Gastrocnemius medialis (tissue), 4 donors: ENCODE measurements around the gene SOCS2. TPM values are rescaled to one million over a fixed set of nuclear protein-coding genes. Genes with fewer than 3 reads are reported as not detected.
"Not testable (repeated sequence)": the region's sequence is repeated elsewhere in the genome, so short reads cannot be mapped to it uniquely, and the experiment has no call there.

Source experiments
- ATAC-seq, 2 donors: fragments of 150-250 bp; one replicate each; pipeline ENCODE4 v1.9.1; 2016
- DNase-seq, 2 donors: peaks; one replicate each; pipeline ENCODE4 v3.0.0-alpha.2; 2019
- H3K27ac ChIP-seq, 4 donors: fragments of 200-600 bp; sonication (generic); 1 replicate in 1 of 4; 2 replicates in 3 of 4; pipeline ENCODE4 v1.5.1; 2016 to 2018; ENCODE audit warnings: mild to moderate bottlenecking in 2 of 4, moderate library complexity in 1 of 4
- H3K27me3 ChIP-seq, 3 donors: fragments of 200-600 bp; sonication (generic) in 2 of 3; 1 replicate in 1 of 3; 2 replicates in 2 of 3; pipeline versions ENCODE4 v1.5.1 to v1.6.0; 2016 to 2019; ENCODE audit warnings: mild to moderate bottlenecking in 1 of 3, moderate library complexity in 1 of 3
- H3K36me3 ChIP-seq, 2 donors: fragments of 200-600 bp; sonication (generic) in 1 of 2; one replicate each; pipeline ENCODE4 v1.5.1; 2017 to 2018
- H3K4me1 ChIP-seq, 2 donors: fragments of 200-600 bp; sonication (generic) in 1 of 2; one replicate each; pipeline ENCODE4 v1.5.1; 2016 to 2017; ENCODE audit warnings: mild to moderate bottlenecking in 2 of 2
- H3K4me3 ChIP-seq, 4 donors: fragments of 200-600 bp; sonication (generic) in 3 of 4; 1 replicate in 1 of 4; 2 replicates in 3 of 4; pipeline ENCODE4 v1.5.1; 2016 to 2019; ENCODE audit warnings: mild to moderate bottlenecking in 2 of 4
- H3K9me3 ChIP-seq, 3 donors: fragments of 200-600 bp; sonication (generic) in 2 of 3; 1 replicate in 1 of 3; 2 replicates in 2 of 3; pipeline ENCODE4 v1.5.1; 2016 to 2019
- CTCF ChIP-seq, 5 experiments: fragments of 450-650 bp in 3 of 5; fragments of 200-600 bp in 2 of 5; sonication (generic) in 2 of 5; IDR thresholded peaks in 4 of 5; conservative IDR thresholded peaks in 1 of 5; 1 replicate in 4 of 5; 2 replicates in 1 of 5; pipeline ENCODE4 v1.5.1; 2016 to 2019; ENCODE audit warnings: antibody characterized with exemption in 5 of 5, mild to moderate bottlenecking in 3 of 5, moderate library complexity in 3 of 5
- POLR2A ChIP-seq, 2 donors: fragments of 450-650 bp; IDR thresholded peaks; one replicate each; pipeline ENCODE4 v1.6.1; 2017; ENCODE audit warnings: antibody characterized with exemption in 2 of 2, mild to moderate bottlenecking in 2 of 2, moderate library complexity in 2 of 2
- in situ Hi-C, 4 donors: fragments of 200-750 bp; cut with MboI; loops; one replicate each; pipeline versions ENCODE4 v1.15.0 to v1.8.0; 2017; ENCODE audit warnings: low sequenced_read_pairs in 4 of 4
- intact Hi-C: fragments of 100-400 bp; cut with DNase I; formaldehyde crosslinking; loops from one replicate; pipeline ENCODE4 v1.15.1; 2023; ENCODE audit warnings: low total_unique reads
- total RNA-seq, 4 donors: library from RNA; depleted of rRNA; stranded (reverse); fragments of >200 nt; gene quantifications; one replicate each; pipeline versions ENCODE4 v1.1.0 to v1.2.3, GENCODE V29; 2016

SOCS2 gene
- total RNA-seq, 4 donors from 2014 or later: 4.3 to 14.9 (median 5.3) TPM

DNA sequence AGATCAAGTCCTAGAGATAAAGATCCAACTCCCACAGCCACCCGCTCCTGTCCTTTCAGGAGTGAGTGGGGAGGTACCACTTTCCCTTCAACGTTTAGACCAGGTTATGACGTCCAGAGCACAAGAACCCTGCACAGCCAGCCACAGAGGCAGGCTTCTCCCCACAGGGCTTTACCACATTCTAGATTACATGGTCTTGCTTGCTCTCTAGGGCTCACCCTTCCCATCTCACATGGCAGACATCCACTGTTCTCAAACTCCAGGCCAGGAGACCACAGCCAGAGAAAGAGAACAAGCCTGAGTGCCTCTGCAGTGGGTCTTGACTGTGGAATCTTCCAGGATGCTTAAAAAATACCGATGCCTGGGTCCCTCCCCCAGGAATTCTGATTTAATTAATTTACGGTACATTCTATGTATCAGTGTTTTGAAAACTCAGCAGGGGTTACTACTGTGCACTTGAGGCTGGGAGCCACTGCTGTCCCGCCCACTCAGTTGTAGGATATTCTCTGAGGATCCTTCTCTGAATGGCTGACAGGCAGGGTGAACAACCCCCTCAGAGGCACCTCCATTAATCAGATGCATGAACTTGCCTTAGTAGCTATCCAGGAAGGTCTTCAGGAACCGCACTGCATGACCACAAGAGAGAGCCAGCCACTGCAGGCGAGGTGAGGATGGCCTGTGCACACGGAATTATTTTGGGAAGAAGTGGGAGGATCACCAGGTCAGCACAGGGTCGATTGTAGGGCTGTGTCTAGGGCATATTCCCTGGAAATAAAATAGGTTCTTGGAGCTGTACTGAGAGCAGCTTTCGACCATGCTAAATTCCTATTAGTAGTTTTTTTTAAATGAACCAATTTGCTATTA, 21.5 kb upstream of the SOCS2 start:
- no peak overlapping the region for H3K27ac ChIP-seq
- H3K4me1 ChIP-seq: no peaks in the 10 kb centered on the region
- ATAC-seq (no peak), DNase-seq (no peak)
- no peaks in the 10 kb centered on the region for H3K27me3 ChIP-seq
- intact Hi-C loops: no loop called here
- H3K4me3 ChIP-seq: no peak overlapping the region
- in situ Hi-C loops: loop anchor here in 2 of 4 donors (25.0 kb wide), 1 partner anchor 436 kb away; no protein-coding TSS in a partner anchor
- no peaks in the 10 kb centered on the region for H3K9me3 ChIP-seq
- no peaks in the 10 kb centered on the region for H3K36me3 ChIP-seq
- TF ChIP-seq POLR2A (IDR thresholded peaks at IDR 0.05) (no peak), CTCF (IDR thresholded peaks at IDR 0.05 in 4 of 5, conservative IDR thresholded peaks at IDR 0.05 in 1 of 5) (no peak)

- H3K36me3 ChIP-seq: no peaks in the 10 kb centered on the region
- no peaks in the 10 kb centered on the region for H3K27me3 ChIP-seq
- H3K4me3 ChIP-seq: no peak overlapping the region
Measured at GRCh38 chr12:93552427-93552826, 20.0 kb upstream of the SOCS2 start.

DNA sequence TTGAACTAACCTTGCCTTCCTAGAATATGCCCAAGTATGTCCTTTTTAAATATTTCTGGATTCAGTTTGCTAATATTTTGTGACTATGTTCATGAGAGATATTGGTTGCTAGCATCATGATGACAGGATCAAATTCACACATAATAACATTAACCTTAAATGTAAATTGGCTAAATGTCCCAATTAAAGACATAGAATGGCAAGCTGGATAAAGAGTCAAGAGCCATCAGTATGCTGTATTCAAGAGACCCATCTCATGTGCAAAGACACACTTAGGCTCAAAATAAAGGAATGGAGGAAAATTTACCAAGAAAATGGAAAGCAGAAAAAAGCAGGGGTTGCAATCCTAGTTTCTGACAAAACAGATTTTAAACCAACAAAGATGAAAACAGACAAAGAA, 14.6 kb upstream of the SOCS2 start:
- DNase-seq, H3K27me3 ChIP-seq, H3K27ac ChIP-seq, H3K9me3 ChIP-seq, ATAC-seq, H3K4me3 ChIP-seq, H3K36me3 ChIP-seq, H3K4me1 ChIP-seq, intact Hi-C loops: not testable (repeated sequence)
- in situ Hi-C loops: loop anchor here in 3 of 4 donors (5.0 to 25.0 kb wide), 2 partner anchors 41 to 429 kb away; no protein-coding TSS in a partner anchor

More at GRCh38 chr12:93552427-93552826, 20.0 kb upstream of the SOCS2 start:
- in situ Hi-C loops: loop anchor here in 2 of 4 donors (25.0 kb wide), 1 partner anchor 435 kb away; no protein-coding TSS in a partner anchor
- DNase-seq (no peak), ATAC-seq (no peak)
- intact Hi-C loops: no loop called here
- H3K27ac ChIP-seq: no peak overlapping the region
- H3K9me3 ChIP-seq: no peaks in the 10 kb centered on the region
- no peaks in the 10 kb centered on the region for H3K4me1 ChIP-seq
- no peak for TF ChIP-seq POLR2A (IDR thresholded peaks at IDR 0.05)
- no peak for TF ChIP-seq CTCF (IDR thresholded peaks at IDR 0.05 in 4 of 5, conservative IDR thresholded peaks at IDR 0.05 in 1 of 5)

DNA sequence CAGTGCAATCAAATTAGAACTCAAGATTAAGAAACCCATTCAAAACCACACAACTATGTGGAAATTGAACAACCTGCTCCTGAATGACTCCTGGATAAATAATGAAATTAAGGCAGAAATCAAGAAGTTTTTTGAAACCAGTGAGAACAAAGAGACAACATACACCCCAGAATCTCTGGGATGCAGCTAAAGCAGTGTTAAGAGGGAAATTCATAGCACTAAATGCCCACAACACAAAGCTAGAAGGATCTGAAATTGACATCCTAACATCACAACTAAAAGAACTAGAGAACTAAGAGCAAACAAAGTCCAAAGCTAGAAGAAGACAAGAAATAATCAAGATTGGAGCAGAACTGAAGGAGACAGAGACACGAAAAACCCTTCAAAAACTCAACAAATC, 13.8 kb upstream of the SOCS2 start:
- intact Hi-C loops, H3K4me1 ChIP-seq, H3K27me3 ChIP-seq, H3K4me3 ChIP-seq, ATAC-seq, H3K36me3 ChIP-seq, H3K27ac ChIP-seq, H3K9me3 ChIP-seq, DNase-seq: not testable (repeated sequence)
- in situ Hi-C loops: loop anchor here in 3 of 4 donors (5.0 to 25.0 kb wide), 2 partner anchors 41 to 429 kb away; no protein-coding TSS in a partner anchor

GRCh38 chr12:93563807-93564538, 8.5 kb upstream of the SOCS2 start:
- Histone ChIP-seq H3K27ac (no peak overlapping the region), H3K27me3 (no peaks in the 10 kb centered on the region), H3K4me1 (no peaks in the 10 kb centered on the region), H3K9me3 (no peaks in the 10 kb centered on the region), H3K4me3 (no peak overlapping the region), H3K36me3 (no peaks in the 10 kb centered on the region)
- DNase-seq (no peak), ATAC-seq (no peak)
- intact Hi-C loops: loop anchor here (10.0 kb wide), 1 partner anchor 59 kb away; no protein-coding TSS in a partner anchor
- in situ Hi-C loops: loop anchor here in 3 of 4 donors (5.0 to 25.0 kb wide), 4 partner anchors 181 to 538 kb away; no protein-coding TSS in a partner anchor
- TF ChIP-seq CTCF (IDR thresholded peaks at IDR 0.05 in 4 of 5, conservative IDR thresholded peaks at IDR 0.05 in 1 of 5) (no peak), POLR2A (IDR thresholded peaks at IDR 0.05) (no peak)
